C4-2B (cell line): ENCODE data around the gene FOXN4.

ENCODE experiments used
- CTCF ChIP-seq: fragments of 450-650 bp; conservative IDR thresholded peaks from 2 replicates; pipeline ENCODE4 v1.5.1; 2017; ENCODE audit warnings: mild to moderate bottlenecking
- ZFX ChIP-seq: fragments of 450-650 bp; IDR thresholded peaks from 2 replicates; pipeline ENCODE4 v1.6.1; 2017

- TF ChIP-seq CTCF (no peak), ZFX (no peak)
These were observed 75.1 kb downstream of the FOXN4 start for GRCh38 chr12:109234012-109234411.
